GM18508 (cell line): ENCODE results near the gene RNF4.
"Not testable (repeated sequence)": the region's sequence is repeated elsewhere in the genome, so short reads cannot be mapped to it uniquely, and the experiment has no call there.

Source experiments
- ATAC-seq: cut with Tn5 transposase; IDR thresholded peaks from one replicate; pipeline ENCODE4 v1.9.1; 2021; ENCODE audit warnings: moderate number of reproducible peaks; ENCODE audit not compliant: insufficient read depth, unreplicated experiment

RNF4 gene, protein sequence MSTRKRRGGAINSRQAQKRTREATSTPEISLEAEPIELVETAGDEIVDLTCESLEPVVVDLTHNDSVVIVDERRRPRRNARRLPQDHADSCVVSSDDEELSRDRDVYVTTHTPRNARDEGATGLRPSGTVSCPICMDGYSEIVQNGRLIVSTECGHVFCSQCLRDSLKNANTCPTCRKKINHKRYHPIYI

DNA sequence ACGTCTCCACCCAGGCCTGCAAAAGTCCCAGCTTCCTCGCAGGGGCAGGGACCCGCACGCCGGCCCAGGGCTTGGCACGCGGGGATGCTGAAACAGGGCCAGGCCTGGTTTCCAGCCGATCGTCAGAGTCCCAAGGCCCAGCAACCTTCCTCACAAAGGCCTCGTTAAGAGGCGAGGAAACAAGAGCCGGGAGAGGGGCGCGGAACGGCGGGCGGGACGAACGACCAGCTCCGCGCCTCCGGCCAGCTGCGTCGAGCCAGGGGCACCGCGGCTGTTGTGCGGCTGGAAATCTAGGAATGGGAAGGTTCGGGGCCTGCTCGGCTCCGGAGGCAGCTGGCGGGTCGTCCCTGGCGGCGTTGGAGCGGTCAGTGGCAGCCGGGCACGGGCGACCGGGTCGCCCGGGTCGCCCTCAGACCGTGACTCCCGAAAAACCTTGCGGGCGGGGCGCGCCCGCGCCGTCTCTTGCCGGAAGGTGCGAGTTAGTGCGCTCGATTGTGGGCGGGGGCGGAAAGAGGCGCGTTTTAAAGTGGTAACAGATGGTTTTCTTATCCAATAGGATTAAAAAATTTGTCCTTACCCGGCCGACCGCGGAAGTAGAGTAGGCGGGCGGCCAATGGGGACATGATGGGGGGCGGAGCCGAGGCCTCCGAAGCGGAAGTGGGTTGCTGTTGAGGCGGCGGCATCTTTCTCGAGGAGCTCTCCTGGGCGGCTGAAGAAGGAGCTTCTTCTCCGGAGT lies at the start of gene RNF4:
RNF4 (plus strand) TSS at position 651 of the 736 bp plus-strand sequence. CDS start 21,388 bp downstream, outside the sequence.
- peak; percentile 61 for ATAC-seq

DNA sequence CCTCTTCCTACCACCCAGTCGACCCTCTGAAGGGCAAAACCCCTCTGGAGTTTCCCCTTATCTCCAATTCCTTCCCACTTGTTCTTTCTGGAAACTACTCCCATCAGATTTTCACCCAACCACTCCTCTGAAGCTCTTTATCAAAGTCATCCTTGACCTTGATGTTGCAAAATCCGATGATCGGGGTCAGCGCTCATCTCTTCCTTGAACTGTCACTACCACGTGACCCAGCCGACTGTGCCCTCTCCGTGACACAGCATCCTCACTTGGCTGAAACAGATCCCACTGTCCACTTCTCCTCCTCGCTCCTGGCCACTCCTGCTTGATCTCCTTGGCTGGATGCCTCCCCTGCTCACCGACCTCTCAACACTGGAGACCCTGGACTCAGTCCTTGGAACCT lies 49.1 kb upstream of the RNF4 start:
- ATAC-seq, result no peak

DNA sequence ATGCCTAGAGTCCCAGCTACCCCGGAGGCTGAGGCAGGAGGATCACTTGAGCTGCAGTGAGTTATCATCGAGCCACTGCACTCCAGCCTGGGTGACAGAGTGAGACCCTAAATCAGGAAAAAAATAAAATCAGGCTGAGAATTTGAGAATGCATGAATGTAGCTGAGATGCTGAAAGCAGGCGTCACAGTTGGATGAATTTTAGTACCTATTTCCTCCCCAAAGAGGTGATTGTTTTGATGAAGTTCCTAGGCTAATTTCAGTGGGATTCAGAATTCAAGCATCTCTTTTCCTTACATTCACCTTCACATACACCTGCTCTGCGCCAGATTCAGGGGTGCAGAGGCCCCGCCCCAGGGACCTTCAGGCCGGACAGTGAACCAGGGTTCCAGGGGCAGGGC lies 47.0 kb upstream of the RNF4 start:
- no peak for ATAC-seq

DNA sequence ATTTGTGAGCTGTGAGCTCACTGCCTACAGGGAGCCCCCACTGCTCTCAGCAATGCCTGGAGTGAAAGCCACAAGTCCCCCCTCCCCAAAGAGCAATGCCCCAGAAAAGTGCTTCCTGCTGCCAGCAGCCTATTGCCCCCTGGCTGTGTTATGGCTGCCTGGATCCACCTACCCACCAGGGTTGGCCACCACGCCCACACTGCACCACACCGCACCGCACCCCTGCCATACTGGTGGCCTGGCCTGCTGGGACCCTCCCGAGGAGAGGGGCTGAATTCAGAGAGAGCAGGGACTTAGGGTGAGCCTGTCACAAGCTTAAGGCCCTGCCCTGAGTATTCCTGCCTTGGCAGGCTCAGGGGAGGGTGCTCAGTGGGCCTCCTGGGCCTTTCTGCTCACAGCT lies 45.8 kb upstream of the RNF4 start:
- no peak for ATAC-seq

DNA sequence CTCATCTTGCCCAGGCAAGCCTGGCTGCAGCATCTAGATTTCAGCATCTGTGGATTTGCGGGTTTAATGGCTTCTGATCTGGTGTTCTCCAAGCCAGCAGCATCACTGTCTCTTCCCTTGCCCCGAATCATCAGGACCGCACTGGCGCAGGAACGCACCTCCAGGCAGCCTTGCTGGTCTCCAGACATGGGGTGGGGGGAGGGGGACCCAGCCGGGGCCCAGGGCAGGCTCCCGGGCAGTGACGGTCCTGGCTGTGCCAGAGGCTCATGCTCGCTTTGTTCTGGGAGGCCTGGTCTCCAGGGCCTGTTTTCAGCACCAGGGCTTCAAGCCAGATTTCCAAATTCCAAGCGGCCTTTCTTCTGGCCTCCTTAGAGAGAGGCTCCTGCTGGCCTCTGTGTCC lies 45.2 kb upstream of the RNF4 start:
- ATAC-seq, result no peak

DNA sequence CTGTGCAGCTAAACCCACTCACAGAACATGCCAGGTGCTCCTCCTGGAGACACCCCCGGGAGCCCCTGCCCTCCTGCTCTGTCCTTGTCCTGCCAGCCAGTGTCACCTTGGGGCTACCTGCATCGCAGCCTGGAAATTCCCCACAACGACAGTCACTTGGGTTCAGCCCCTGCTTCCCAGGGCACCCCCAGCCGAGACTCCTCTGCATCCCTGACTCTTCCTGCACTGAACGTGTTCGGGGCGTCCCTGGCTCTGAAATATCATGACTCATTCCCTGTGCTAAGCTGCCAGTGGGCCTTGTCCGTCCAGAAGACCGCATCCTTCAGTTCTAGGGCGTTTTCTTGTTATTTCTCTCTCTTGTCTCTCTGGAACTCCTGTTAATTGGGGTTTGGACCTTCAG lies 44.3 kb upstream of the RNF4 start:
- ATAC-seq, result no peak

DNA sequence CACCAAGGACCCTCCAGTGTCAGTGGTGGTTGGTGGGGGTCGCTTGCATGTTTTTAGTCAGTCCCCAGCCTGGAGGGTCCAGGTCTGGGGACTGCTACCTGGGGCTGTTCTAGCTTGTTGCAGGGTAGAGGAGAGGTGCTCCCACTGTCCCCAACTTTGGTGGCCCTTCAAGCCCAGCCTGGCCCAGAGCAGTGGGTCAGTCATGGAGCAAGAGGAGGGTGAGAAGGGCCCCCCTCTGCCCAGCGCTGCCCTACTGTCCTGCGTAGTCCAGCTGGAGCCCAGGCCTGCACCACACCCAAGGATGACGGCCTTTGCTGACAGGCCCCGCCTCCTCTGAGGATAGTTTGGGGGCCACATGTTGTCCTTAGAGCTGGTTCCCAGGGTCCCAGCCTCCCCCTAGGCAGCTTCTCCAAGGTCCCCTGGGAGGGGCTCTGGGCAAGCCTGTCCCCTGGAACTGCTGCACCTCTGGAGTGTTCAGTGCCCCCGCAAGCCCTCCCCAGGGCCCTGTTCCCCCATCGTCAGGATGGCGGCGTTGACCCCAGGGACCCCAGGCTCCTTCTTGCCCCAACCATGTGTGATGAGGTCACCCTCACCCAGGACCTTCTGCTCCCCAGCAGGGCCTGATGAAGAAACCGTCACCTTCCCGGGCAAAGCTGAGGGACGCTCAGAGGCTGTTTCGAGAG lies 43.4 kb upstream of the RNF4 start:
- ATAC-seq, result no peak

DNA sequence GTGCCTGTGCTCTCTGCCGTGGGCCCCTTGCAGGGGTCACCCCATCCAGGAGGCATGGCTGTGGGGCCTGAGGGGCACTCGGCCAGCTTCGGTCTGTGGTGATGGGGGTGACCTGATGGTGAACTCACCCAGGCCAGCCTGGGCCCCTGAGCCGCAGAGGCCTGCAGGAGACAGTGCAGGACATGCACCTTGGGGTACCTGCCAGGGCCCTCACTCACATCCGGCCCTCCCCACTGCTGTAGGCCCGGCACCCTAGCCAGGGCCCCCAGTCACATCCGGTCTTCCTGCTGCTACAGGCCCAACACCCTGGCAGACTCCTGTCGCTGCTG lies 42.9 kb upstream of the RNF4 start:
- no peak for ATAC-seq

DNA sequence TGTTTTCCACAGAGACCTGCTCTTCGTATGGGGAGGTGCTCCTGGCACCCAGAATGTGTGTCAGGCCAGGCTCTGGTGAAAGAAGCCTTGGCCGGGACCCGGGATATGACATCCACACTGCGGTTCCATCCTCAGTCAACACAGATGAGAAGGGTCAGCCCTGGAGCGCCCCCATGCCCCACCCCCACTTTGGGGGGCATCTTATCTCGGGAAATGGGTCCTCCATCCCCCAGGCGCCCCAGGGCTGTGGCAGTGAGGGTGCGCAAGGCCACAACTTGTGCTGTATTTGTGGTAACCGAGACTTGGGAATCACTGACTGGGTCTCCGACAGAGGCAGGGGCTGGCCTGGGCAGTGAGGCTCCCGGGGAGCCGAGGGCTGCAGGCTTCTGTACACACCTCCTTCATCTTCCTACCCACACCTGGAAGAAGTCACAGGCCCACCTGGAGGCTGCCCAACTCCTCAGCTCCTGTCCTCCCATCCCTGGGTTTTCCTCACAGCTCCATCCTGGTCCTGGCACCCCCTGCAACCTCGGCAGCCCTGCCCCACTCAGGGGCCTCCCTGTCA lies 42.1 kb upstream of the RNF4 start:
- ATAC-seq, result no peak

DNA sequence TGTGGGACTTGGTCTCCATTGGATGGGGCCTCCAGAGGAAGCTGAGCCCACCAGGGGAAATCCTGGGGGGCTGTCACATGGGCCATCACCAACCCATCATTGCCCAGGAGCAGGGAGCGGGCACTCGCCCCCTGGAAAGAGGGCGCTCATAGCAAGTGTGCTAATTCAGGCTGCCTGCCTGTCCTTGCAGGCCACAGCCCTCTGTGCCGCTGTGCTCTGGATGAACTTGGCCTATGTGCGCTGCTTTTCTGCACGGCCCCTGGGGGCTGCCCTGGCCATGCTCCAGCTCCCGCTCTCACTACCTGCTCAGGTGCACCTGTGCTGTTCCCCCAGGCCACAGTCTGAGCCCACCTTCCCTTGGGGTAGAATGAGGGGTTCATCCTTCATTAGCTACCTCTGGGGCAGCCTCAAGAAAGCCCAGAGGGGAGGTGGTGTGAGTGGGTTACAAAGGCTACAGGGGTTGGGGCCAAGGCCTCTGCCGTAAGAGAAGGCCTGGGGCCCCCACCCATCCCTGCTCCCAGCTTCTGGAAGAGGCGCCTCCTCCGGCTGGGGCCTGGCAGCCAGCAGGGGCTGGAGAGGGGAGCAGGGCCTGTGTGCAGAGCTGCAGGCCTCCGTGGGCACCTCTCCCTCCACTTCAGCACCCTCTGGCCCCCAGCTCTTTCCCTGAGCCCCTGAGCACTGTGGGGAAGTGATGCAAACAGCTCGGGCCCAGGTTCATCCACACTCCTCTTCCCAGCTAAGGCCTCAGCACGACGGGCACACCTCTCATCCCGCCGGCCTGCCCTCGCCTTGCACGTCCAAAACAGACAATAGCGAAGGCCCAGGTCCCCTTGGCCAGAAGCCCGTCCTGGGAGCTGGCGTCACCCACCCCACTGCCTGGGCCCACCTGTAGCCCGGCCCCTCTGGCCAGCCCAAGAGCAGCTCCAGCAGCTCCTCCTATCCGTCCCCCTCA lies 41.2 kb upstream of the RNF4 start:
- no peak for ATAC-seq

DNA sequence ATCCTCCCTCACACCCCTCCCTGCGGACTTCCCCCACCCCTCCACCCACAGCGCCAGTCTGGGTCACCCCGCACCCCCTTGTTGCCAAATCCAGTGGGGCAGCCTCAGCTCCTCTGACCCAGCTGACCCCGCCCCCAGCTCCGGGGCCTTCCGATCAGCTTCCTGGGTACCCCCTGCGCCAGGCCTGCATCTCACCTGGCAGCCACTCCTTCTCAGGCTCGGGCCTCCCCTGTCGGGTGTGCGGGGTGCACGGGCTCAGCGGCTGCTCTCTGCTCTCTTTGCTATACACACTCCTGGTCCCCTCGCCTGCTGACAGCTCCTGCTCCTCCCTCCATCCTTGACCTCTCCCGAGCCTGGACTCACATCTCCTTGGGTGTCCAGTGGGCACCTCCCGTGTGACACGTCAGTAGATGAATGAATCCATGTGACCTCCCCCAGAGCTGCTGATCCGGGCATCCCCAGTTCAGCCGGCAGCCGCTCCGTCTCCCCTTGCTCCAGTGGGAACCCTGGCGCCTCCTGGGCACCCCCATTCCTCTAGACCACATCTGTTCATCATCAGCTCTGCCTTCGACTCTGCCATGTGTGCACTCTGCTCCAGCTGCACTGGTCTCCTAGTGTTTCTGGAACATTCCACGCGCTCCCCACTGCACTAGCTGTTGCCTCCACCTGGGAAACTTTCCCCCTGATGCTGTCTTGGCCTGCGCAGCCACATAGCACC lies 40.3 kb upstream of the RNF4 start:
- ATAC-seq, result no peak

DNA sequence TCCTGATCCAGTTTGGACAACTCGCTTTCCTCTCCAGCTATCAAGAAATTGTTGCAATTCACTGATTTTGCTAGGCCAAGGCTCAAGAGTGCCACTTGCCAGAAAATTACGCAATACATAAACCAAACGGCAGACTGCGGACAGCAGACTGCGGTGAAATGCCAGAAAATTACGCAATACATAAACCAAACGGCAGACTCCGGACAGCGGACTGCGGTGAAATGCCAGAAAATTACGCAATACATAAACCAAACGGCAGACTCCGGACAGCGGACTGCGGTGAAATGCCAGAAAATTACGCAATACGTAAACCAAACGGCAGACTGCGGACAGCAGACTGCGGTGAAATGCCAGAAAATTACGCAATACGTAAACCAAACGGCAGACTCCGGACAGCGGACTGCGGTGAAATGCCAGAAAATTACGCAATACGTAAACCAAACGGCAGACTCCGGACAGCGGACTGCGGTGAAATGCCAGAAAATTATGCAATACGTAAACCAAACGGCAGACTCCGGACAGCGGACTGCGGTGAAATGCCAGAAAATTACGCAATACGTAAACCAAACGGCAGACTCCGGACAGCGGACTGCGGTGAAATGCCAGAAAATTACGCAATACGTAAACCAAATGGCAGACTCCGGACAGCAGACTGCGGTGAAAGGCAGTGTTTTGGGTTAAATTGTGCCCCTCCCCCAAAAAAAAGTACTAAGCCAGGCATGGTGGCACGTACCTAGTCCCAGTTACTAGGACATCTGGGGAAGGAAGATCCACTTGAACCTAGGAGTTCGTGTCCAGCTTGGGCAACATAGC lies 38.8 kb upstream of the RNF4 start:
- ATAC-seq, result not testable (repeated sequence)

DNA sequence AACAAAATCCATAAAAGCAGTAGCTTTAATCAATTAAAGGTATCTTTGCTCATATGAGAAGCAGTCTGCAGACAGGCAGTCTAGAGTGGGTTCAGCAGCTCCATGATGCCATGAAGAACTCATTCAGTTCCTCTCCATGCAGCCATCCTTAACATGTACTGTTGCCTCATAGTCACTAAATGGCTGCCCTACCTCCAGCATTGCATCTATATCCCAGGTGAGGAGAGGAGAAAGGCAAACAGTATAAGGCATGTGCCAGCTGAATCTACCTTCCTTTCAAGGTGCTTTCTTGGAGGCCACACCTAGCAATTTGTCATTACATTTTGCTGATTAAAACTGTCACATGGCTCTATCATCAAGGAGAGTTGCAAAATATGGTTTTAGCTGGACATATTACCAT lies 36.9 kb upstream of the RNF4 start:
- ATAC-seq, result no peak

DNA sequence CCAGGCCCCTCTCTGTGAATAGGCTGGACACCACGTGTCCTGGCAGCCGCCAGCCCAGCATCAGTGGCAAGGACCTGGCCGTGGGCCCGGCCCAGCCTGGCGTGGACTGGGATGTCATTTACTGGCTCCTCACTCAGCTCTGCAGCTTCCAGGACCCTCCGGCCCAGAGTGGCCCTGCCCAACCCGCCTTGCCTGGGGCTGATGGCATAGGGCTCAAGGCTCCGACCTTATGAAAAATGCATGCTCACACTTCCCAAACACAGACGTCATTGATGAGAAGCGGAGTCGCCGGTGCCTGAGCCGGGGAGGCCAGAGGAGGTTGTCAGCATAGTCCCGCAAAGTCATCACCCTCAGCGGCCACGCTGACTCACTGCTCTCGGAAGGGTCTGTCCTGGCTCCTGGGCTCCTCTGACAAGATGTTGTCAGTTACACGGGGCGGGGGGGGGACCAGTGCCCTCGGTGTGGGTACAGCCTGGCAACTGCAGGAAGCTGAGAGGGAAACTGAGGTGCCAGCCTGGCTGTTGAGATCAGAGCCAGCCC lies 35.8 kb upstream of the RNF4 start:
- no peak for ATAC-seq

DNA sequence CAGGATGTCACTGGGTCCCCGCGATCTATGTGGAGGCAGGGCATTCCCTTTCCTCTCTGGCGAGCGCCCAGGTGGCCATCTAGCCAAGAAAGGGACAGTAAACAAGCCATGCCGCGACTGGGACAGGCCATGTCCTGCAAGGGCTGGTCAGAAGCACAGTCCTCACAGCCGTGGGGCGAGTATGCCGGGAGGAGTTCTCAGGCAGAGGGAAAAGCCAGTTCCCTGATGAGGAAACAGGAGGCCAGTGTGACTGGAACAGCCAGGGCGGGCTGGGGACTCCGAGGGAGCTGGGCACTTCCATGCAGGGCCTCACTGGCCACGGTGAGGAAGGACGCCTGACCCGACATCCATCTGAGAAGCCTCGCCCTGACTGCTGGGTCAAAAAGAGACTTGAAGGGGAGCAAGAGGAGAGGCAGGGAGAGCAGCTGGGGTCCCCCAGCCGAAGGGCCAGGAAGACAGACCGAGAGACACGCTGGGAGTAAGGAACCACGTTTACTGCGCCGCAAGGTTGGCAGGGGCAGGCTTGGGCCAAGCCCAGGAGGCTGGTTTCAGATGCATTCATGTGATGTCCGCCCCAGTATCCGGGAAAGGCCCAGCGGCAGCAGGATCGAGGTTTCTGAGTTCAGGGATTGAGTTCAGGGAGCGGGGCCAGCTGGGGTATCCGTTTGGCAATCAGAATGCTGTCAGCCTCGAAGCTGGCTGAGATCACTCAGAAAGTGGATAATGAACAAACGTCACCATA lies 35.1 kb upstream of the RNF4 start:
- no peak for ATAC-seq

DNA sequence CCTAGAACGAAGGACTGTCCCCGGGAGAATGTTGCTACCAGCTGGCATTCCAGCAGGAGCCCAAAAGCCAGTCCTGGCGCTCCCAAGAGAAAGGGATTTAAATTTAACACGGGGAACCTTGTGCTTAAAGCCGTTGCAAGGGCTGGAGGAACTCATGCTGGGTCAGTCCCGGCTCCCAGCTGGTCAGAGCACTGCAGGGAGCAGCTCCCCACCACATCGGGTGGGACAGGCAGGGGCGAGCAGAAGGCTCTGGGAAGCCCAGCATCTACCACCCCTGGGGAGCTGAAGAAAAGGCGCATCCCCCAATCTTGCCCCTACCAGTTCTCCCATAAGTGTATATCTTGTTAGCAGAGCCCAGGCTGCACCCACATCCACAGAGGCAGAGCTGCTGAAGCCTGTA lies 34.5 kb upstream of the RNF4 start:
- ATAC-seq, result no peak

DNA sequence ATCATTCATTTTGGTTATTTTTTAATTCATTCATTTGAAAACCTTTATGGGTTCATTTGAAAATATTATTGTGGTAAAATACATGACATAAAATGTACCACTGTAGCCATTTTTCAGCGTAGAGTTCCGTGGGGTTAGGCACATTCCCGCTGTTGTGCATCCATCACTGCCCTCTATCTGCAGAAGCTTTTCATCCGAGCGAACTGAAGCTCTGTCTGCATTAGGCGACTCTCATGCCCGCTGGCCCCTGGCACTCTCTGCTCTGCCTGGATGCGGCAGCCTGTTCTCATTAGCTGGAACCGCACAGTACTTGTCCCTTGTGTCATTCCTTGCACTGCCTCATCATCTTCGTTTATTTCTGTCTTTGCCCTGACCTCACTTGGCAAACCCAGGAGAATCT lies 32.6 kb upstream of the RNF4 start:
- ATAC-seq, result no peak
